Spinal cord (tissue), 10 donors: ENCODE results near the gene RAB6C. TPM values are rescaled to one million over a fixed set of nuclear protein-coding genes. Genes with fewer than 3 reads are reported as not detected.
"Not testable (repeated sequence)": the region's sequence is repeated elsewhere in the genome, so short reads cannot be mapped to it uniquely, and the experiment has no call there.

Source experiments
- DNase-seq, 6 donors: peaks; one replicate each; pipeline versions ENCODE4 v3.0.0 to v3.0.0-alpha.2; 2013 to 2015; ENCODE audit warnings: low spot score in 6 of 6, low read depth in 4 of 6
- H3K27ac ChIP-seq: one replicate; pipeline ENCODE4 v1.5.1; 2013; ENCODE audit warnings: low read depth, low read length, control low read depth
- H3K27me3 ChIP-seq: one replicate; pipeline ENCODE4 v1.6.1; 2013; ENCODE audit warnings: low read length; ENCODE audit not compliant: control insufficient read depth, insufficient read depth
- H3K36me3 ChIP-seq: one replicate; pipeline ENCODE4 v1.6.1; 2013; ENCODE audit warnings: low read length; ENCODE audit not compliant: control insufficient read depth, insufficient read depth
- H3K4me1 ChIP-seq: one replicate; pipeline ENCODE4 v1.6.1; 2013; ENCODE audit warnings: low read length; ENCODE audit not compliant: control insufficient read depth, insufficient read depth
- H3K4me3 ChIP-seq: one replicate; pipeline ENCODE4 v1.5.1; 2013; ENCODE audit warnings: low read depth, low read length, control low read depth
- H3K9me3 ChIP-seq: one replicate; pipeline ENCODE4 v1.6.1; 2013; ENCODE audit warnings: low read length; ENCODE audit not compliant: control insufficient read depth, insufficient read depth
- WGBS: methylation state at CpG from one replicate; pipeline ENCODE4 v1.1.5; 2013; ENCODE audit warnings: missing lambda C conversion rate; ENCODE audit not compliant: insufficient coverage; 5-methylcytosine and 5-hydroxymethylcytosine counted together
- long read RNA-seq, 4 donors: transcript quantifications; one replicate each; lab custom pipeline, GENCODE V29; 2026
- polyA plus RNA-seq, 2 donors: library from polyadenylated mRNA; unstranded; fragments of 120-200 nt; gene quantifications; one replicate each; pipeline ENCODE4 v1.2.1, GENCODE V29; 2013; ENCODE audit not compliant: insufficient read length in 2 of 2
- total RNA-seq, 2 donors: library from RNA; depleted of rRNA in 1 of 2; stranded (reverse); fragments of 120-200 nt in 1 of 2; fragments of >200 nt in 1 of 2; gene quantifications; one replicate each; pipeline versions ENCODE4 v1.2.3 to v1.2.4, GENCODE V29; 2013 to 2014
- donor health status: healthy.

Gene RAB6C
- 1 to 10 TPM in 1 of 2 donors, under 1 TPM in 1; 0.44 to 1.6 TPM for total RNA-seq
- 1 to 10 TPM; 3.8 to 4.5 TPM for polyA plus RNA-seq
- long read RNA-seq, donor 1, partial matches to known transcripts = 0 of 2 reads
- long read RNA-seq, donor 1, other reads (novel, unspliced or antisense) = 0 of 2 reads
- long read RNA-seq, donor 2, partial matches to known transcripts = 0 of 2 reads
- long read RNA-seq, donor 2, other reads (novel, unspliced or antisense) = 0 of 2 reads
- long read RNA-seq, donor 3, partial matches to known transcripts = 0 of 2 reads
- long read RNA-seq, donor 3, other reads (novel, unspliced or antisense) = 0 of 2 reads
- long read RNA-seq, donor 4 = 0 reads

DNA sequence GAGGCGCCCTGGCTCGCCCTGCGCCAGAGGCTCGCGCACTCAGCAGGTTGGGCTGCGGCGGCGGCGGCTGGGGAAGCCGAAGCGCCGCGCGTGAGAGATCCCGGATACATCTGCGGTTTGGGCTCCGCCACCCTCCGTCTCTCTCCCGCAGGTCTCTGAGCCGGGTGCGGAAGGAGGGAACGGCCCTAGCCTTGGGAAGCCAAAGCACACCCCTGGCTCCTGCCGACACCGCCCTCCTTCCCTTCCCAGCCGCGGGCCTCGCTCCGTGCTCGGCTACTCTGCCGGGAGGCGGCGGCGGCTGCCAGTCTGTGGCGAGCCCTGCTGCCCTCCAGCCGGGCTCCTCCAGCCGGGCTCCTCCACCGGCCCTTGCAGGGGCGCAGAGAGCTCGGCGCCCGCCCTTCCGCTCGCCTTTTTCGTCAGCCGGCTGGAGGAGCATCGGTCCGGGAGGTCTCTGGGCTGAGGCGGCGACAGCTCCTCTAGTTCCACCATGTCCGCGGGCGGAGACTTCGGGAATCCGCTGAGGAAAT lies at the start of gene RAB6C:
TSS of gene RAB6C (plus strand) at position 38 of the 527 bp plus-strand sequence. CDS start at position 488, 450 bp downstream.
- H3K4me1 ChIP-seq, H3K9me3 ChIP-seq, H3K36me3 ChIP-seq, H3K27me3 ChIP-seq: not testable (repeated sequence)
- WGBS = under 1% methylated on average over 47 of the region's 54 CpGs
- DNase-seq = peak; percentile 6 to 70 (median 24)
- Histone ChIP-seq H3K27ac (peak within 1 kb of the TSS; percentile 25), H3K4me3 (peak within 1 kb of the TSS; percentile 35)

GRCh38 chr2:129930451-129930850 lies 49.0 kb upstream of the RAB6C start:
- H3K4me3 ChIP-seq = no peak overlapping the region
- WGBS = 100% methylated on average over 1 of the region's 6 CpGs
- no peaks in the 10 kb centered on the region for H3K9me3 ChIP-seq
- no peak overlapping the region for H3K27ac ChIP-seq
- no peaks in the 10 kb centered on the region for H3K36me3 ChIP-seq
- peaks cover 25% of the 10 kb centered on the region for H3K27me3 ChIP-seq
- no peak for DNase-seq
- peaks cover 4% of the 10 kb centered on the region for H3K4me1 ChIP-seq

- H3K4me1 ChIP-seq, H3K27ac ChIP-seq, H3K4me3 ChIP-seq, H3K36me3 ChIP-seq, DNase-seq, H3K9me3 ChIP-seq: not testable (repeated sequence)
- peaks cover 25% of the 10 kb centered on the region for H3K27me3 ChIP-seq
- WGBS = 48% methylated on average over 8 of the region's 8 CpGs
These were observed 46.1 kb upstream of the RAB6C start for GRCh38 chr2:129933387-129933786.

DNA sequence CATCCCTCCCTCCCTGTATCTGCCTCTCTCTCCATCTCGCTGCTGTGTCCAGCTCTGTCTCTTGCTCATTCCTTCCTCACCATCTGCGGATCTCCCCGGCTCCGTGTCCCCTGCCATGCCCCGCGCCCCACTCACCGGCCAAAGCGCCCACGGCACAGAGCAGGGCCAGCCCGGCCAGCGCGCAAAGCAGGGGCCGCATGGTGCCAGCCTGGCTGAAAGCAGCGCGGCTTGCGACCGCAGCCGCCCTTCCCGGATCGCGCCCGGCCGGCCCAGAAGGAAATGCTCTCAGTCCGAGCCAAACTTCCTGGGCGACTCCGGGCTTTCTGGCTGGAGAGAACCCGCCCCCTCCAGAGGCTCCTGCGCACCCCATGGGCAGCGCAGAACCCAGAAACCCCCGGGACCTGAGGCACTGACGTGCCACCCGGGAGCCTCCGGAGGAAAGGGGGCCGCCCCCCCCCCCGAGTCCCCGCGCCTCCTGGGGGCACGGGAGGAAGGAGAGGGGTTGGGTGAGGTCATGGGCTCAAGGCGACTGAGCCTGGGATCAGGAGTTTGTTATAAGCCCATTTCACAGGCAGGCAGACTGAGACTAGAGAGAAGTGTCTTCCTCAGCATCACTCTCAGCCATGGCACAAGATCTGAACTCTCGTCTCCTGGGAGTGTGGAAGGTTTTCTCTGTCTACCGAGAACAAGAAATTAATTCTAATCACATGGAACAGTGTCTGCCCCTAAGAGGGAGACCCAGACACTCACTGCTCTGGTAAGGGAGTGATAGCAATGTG lies 45.2 kb upstream of the RAB6C start:
- peak in 1 of 6 donors; percentile 5 for DNase-seq

DNA sequence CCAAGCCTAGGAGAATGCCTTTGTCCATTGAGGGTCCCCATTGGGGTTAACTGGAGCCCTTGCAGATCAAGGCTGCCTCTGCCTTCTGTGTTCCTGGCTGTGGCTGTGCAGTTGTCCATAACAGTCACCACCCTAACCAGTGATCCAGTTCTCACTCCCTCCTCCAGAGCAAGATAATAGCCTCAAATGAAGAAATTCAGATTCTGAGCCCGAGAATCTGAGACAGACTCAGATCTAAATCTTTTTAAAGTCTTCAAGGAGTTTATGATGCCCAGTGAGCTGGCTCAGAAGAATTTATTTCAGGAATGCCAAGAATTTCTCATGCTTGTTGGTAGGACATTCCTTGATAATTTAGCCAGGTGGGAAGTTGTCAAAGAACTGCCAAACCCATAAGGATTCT lies 44.3 kb upstream of the RAB6C start:
- H3K27ac ChIP-seq = no peak overlapping the region
- H3K4me1 ChIP-seq = no peaks in the 10 kb centered on the region
- WGBS = no CpG with 5 or more reads among the region's 1 CpG
- H3K36me3 ChIP-seq = no peaks in the 10 kb centered on the region
- DNase-seq = no peak
- H3K9me3 ChIP-seq = no peaks in the 10 kb centered on the region
- H3K27me3 ChIP-seq = peaks cover 25% of the 10 kb centered on the region
- H3K4me3 ChIP-seq = no peak overlapping the region

More for the DNA sequence above, 45.2 kb upstream of the RAB6C start:
- Histone ChIP-seq H3K36me3 (no peaks in the 10 kb centered on the region), H3K9me3 (no peaks in the 10 kb centered on the region), H3K27ac (no peak overlapping the region), H3K27me3 (peaks cover 25% of the 10 kb centered on the region), H3K4me1 (peaks cover 3% of the 10 kb centered on the region), H3K4me3 (no peak overlapping the region)
- WGBS = 2% methylated on average over 36 of the region's 41 CpGs

DNA sequence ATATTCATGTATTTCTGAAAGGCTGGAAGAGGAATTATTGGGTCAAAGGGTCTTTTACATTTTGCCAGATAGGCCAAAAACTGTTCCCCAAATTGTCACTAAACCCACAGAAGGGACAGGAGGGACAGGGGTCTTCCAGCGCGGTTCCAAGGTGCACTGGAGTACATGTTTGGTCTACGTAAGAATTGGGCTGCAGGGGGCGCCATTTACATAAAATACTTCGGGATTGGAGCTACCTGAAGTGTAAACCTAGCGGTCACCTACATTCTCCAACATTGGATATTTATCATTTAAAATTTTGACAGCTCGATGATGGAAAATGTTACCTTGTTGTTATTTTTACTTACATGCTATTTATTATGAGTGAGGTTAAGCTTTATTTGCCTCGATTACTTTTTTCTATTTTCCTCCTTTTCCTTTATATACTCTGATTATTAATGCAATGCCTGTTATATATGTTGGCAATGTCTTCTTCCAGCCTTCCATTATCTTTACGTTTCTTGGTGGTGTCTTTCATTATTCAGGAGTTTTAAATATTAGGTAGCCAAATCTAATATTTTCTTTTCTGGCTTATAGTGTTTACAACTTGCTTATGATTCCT lies 43.0 kb upstream of the RAB6C start:
- no peak overlapping the region for H3K27ac ChIP-seq
- no peaks in the 10 kb centered on the region for H3K9me3 ChIP-seq
- peaks cover 25% of the 10 kb centered on the region for H3K27me3 ChIP-seq
- 83% methylated on average over 3 of the region's 9 CpGs for WGBS
- no peak overlapping the region for H3K4me3 ChIP-seq
- no peaks in the 10 kb centered on the region for H3K4me1 ChIP-seq
- peak in 2 of 6 donors; percentile 54 to 75 for DNase-seq
- H3K36me3 ChIP-seq = no peaks in the 10 kb centered on the region

GRCh38 chr2:129938850-129939471 lies 40.5 kb upstream of the RAB6C start:
- H3K4me3 ChIP-seq, H3K36me3 ChIP-seq, H3K9me3 ChIP-seq, H3K4me1 ChIP-seq, H3K27ac ChIP-seq, DNase-seq, H3K27me3 ChIP-seq: not testable (repeated sequence)
- WGBS = 83% methylated on average over 5 of the region's 7 CpGs

DNA sequence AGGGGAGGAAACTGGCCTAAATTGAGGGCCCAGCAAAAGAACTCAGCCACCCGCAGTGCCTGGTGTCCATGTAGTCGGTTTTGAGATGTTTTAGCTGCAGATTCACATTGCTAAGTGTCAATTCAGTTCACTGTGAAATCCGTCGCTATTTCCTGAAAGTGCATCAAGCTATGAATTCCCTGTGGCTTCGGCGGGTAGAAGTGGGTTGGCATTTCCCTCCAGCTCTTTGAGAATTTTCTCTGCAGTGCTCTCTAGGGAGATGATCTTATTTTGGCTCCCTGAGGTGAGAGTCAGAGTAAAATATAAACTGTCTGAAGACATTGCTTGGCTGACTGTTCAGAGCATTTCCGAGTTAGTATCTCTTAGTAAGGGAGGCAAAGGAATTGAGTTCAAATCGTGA lies 36.0 kb upstream of the RAB6C start:
- not testable (repeated sequence) for H3K4me3 ChIP-seq, H3K9me3 ChIP-seq, H3K27me3 ChIP-seq, H3K36me3 ChIP-seq, H3K4me1 ChIP-seq, H3K27ac ChIP-seq
- DNase-seq = peak in 2 of 6 donors; percentile 18 to 20
- WGBS = 84% methylated on average over 6 of the region's 8 CpGs

GRCh38 chr2:129945557-129945956 lies 33.9 kb upstream of the RAB6C start:
- H3K27me3 ChIP-seq = no peaks in the 10 kb centered on the region

More at GRCh38 chr2:129945557-129945956, 33.9 kb upstream of the RAB6C start:
- Histone ChIP-seq H3K4me3 (no peak overlapping the region), H3K9me3 (no peaks in the 10 kb centered on the region), H3K4me1 (no peaks in the 10 kb centered on the region), H3K27ac (no peak overlapping the region), H3K36me3 (no peaks in the 10 kb centered on the region)
- no peak for DNase-seq
